HFF-Myc (cell line): ENCODE results near the gene SCAMP2.

Experiments used
- DNase-seq: peaks from one replicate; pipeline ENCODE4 v3.0.0-alpha.2; 2011; ENCODE audit warnings: low read depth; ENCODE audit errors: extremely low read depth
- H3K4me3 ChIP-seq: replicated peaks from 2 replicates; pipeline ENCODE4 v1.5.1; 2011; ENCODE audit warnings: low read depth, mild to moderate bottlenecking, control low read depth, low read length
- TF ChIP-seq, protein P1 (sequence below): IDR thresholded peaks from 2 replicates; pipeline ENCODE4 v1.5.1; 2012; ENCODE audit warnings: mild to moderate bottlenecking, low read depth, low read length, control low read depth; ENCODE audit errors: missing control alignments

Gene SCAMP2

DNA sequence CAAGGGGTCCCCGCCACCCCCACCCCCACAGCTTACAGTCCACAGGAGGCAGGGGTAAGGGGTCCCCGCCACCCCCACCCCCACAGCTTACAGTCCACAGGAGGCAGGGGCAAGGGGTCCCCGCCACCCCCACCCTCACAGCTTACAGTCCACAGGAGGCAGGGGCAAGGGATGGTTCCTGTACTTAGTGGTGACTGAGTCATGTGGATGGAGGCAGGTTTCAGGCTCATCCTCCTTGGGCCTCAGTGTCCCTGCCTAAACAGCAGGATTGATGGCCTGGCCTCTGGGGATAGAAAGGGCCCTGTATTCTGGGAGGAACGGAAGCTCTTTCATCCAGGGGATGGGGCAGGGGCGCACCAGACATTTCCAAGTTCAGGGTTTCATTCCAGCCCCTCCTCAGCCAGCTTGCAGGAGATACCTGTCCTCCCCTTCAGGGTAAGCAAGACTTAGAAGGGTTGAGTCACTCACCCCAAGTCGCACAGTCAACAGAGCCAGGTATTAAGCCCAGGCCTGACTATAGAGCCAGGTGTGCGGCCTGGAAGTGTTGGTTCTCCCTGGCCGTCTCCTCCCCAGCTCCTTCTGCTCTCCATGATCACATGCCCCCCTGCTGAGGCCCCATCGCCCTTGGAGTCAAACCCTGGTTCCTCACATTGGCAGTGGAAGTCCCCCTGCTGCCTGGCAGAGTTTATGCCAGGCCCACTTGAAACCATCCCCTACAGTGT is 78.8 kb downstream of the SCAMP2 start:
- DNase-seq: no peak
- TF ChIP-seq, protein P1, sequence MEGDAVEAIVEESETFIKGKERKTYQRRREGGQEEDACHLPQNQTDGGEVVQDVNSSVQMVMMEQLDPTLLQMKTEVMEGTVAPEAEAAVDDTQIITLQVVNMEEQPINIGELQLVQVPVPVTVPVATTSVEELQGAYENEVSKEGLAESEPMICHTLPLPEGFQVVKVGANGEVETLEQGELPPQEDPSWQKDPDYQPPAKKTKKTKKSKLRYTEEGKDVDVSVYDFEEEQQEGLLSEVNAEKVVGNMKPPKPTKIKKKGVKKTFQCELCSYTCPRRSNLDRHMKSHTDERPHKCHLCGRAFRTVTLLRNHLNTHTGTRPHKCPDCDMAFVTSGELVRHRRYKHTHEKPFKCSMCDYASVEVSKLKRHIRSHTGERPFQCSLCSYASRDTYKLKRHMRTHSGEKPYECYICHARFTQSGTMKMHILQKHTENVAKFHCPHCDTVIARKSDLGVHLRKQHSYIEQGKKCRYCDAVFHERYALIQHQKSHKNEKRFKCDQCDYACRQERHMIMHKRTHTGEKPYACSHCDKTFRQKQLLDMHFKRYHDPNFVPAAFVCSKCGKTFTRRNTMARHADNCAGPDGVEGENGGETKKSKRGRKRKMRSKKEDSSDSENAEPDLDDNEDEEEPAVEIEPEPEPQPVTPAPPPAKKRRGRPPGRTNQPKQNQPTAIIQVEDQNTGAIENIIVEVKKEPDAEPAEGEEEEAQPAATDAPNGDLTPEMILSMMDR: no peak
- no peak overlapping the region for H3K4me3 ChIP-seq
